Measurements from ENCODE around the gene CACNA1I.

DNA sequence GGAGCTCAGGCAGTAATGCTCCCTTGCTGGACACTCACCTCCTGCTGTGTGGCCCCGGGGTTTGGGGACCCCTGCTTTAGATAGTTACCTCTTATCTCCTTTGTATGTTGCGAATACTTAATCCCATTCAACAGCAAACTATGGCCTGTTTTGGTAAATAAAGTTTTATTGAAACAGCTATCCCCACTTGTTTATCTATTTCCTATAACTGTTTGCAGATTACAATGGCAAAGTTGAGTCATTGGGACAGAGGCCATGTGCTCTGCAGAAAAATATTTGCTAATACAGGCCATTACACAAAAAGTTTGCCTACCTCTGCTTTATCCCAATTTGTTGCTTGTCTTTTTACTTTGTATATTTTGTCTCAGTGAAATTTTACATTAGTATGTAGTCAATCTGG lies 68.4 kb downstream of the CACNA1I start:
- TF ChIP-seq HDGF (IDR thresholded peaks at IDR 0.05; ENCODE audit: borderline replicate concordance) (no peak), NFRKB (IDR thresholded peaks at IDR 0.05) (no peak), ELF4 (IDR thresholded peaks at IDR 0.05) (no peak), SUZ12 (IDR thresholded peaks at IDR 0.05) (no peak)
